BLaER1 (cell line): ENCODE results near the gene CLEC10A.
"Not testable (repeated sequence)": the region's sequence is repeated elsewhere in the genome, so short reads cannot be mapped to it uniquely, and the experiment has no call there.

Source experiments
- H3K27ac ChIP-seq: shearing (Covaris generic); formaldehyde crosslinking; 2 replicates; pipeline ENCODE4 v1.8.1; 2022
- H3K27me3 ChIP-seq: shearing (Covaris generic); formaldehyde crosslinking; 2 replicates; pipeline ENCODE4 v1.8.1; 2022
- H3K36me3 ChIP-seq: shearing (Covaris generic); formaldehyde crosslinking; 2 replicates; pipeline ENCODE4 v1.8.1; 2022
- H3K4me1 ChIP-seq: shearing (Covaris generic); formaldehyde crosslinking; 2 replicates; pipeline ENCODE4 v1.8.1; 2022
- H3K4me2 ChIP-seq: shearing (Covaris generic); formaldehyde crosslinking; 2 replicates; pipeline ENCODE4 v1.8.1; 2022
- H3K4me3 ChIP-seq: shearing (Covaris generic); formaldehyde crosslinking; 2 replicates; pipeline ENCODE4 v1.8.1; 2022
- H3K9ac ChIP-seq: shearing (Covaris generic); formaldehyde crosslinking; 2 replicates; pipeline ENCODE4 v1.8.1; 2022
- H3K9me3 ChIP-seq: shearing (Covaris generic); formaldehyde crosslinking; 2 replicates; pipeline ENCODE4 v1.8.1; 2022
- H4K20me1 ChIP-seq: shearing (Covaris generic); formaldehyde crosslinking; 2 replicates; pipeline ENCODE4 v1.8.1; 2022
- Cebpa-rat ChIP-seq: shearing (Covaris generic); IDR thresholded peaks from 2 replicates; pipeline ENCODE4 v1.8.1; 2022

The CLEC10A gene

DNA sequence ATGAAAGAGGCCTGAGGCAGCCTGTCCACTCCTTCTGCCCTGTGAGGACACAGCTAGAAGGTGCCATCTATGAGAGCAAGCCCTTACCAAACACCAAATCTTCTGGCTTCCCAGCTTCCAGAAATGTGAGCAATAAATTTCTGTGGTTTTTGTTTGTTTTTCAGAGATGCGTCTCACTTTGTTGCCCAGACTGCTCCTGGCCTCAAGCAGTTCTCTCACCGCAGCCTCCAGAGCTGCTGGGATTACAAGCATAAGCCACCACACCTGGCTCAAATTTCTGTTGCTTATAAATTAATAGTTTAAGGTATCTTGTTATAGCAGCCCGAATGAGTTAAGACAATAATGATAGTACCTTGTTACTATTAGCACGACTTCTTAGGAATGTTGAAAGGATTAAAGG, 23.7 kb downstream of the CLEC10A start:
- H3K9ac ChIP-seq, result no peak overlapping the region
- H4K20me1 ChIP-seq, result no peaks in the 10 kb centered on the region
- no peaks in the 10 kb centered on the region for H3K4me1 ChIP-seq
- TF ChIP-seq Cebpa-rat, result no peak
- no peak overlapping the region for H3K4me2 ChIP-seq
- H3K27me3 ChIP-seq, result no peaks in the 10 kb centered on the region
- no peak overlapping the region for H3K27ac ChIP-seq
- no peaks in the 10 kb centered on the region for H3K36me3 ChIP-seq
- no peak overlapping the region for H3K4me3 ChIP-seq
- H3K9me3 ChIP-seq, result no peaks in the 10 kb centered on the region

DNA sequence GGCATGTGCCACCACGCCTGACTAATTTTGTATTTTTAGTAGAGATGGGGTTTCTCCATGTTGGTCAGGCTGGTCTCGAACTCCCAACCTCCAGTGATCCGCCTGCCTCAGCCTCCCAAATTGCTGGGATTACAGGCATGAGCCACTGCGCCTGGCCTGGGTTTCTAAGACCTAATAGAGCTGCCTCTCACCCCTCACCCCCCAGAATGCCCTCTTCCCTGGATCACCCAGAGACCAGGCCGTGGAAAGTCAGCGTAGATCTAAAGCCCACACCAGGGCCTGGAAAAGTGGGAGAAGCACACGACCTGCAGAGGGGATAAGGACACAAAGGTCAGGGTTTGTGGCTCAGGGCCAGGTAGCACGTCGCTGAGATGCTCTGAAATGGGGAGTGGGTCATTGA, 29.5 kb downstream of the CLEC10A start:
- not testable (repeated sequence) for H3K9ac ChIP-seq, H3K9me3 ChIP-seq, H4K20me1 ChIP-seq, H3K4me3 ChIP-seq, H3K27ac ChIP-seq, H3K4me2 ChIP-seq, H3K36me3 ChIP-seq
- Histone ChIP-seq H3K4me1 (peaks cover 23% of the 10 kb centered on the region), H3K27me3 (peaks cover 13% of the 10 kb centered on the region; the same call in 1 of the 2 replicates)

DNA sequence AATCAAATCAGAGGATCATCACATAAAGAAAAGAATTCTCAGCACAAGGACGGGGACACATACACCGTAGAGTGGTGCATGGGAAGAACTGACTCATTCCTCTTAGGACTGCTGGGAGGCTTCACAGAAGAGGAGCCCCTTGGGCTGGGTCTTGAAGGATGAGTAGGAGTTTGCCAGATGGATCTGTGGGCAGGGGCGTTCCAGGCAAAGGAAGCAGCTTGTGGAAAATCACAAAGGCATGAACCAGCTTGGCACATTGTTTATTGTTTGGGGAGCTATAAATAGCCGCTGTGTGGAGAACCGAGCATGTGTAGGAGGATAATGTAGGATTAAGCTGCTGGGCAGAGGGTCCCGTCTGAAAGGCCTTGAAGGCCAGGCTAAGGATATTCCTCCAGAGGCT, 31.1 kb downstream of the CLEC10A start:
- TF ChIP-seq Cebpa-rat, result no peak
- no peak overlapping the region for H3K9ac ChIP-seq
- H4K20me1 ChIP-seq, result no peaks in the 10 kb centered on the region
- peaks cover 16% of the 10 kb centered on the region; the same call in 1 of the 2 replicates for H3K27me3 ChIP-seq
- H3K4me2 ChIP-seq, result 0 out of 2 replicates have a peak overlapping the region, but pooled peaks have one; percentile 17
- no peak overlapping the region for H3K4me3 ChIP-seq
- H3K4me1 ChIP-seq, result peaks cover 27% of the 10 kb centered on the region
- H3K27ac ChIP-seq, result no peak overlapping the region
- H3K9me3 ChIP-seq, result no peaks in the 10 kb centered on the region
- no peaks in the 10 kb centered on the region for H3K36me3 ChIP-seq

DNA sequence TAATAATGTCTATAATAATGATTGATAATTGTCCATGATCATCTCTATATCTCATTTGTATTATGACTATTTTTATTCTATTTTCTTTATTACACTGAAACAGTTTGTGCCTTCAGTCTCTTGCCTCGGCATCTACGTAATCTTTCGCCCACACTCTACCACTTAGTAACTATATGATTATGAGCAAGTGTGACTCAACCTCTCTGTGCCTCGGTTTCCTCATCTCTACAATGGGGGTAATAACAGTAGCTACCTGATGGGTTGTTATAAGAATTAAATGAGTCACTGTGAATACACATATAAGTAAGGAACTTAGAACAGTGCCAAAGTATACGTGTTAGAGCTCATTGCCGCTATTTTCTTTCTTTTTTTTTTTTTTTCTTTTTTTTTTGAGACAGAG, 32.5 kb downstream of the CLEC10A start:
- Histone ChIP-seq H3K4me1 (peaks cover 41% of the 10 kb centered on the region), H3K27me3 (peaks cover 30% of the 10 kb centered on the region), H4K20me1 (no peaks in the 10 kb centered on the region), H3K9ac (no peak overlapping the region), H3K36me3 (no peaks in the 10 kb centered on the region), H3K9me3 (no peaks in the 10 kb centered on the region), H3K27ac (no peak overlapping the region), H3K4me3 (no peak overlapping the region), H3K4me2 (peak overlapping the region; percentile 85; the same call in 1 of the 2 replicates)
- TF ChIP-seq Cebpa-rat, result no peak

DNA sequence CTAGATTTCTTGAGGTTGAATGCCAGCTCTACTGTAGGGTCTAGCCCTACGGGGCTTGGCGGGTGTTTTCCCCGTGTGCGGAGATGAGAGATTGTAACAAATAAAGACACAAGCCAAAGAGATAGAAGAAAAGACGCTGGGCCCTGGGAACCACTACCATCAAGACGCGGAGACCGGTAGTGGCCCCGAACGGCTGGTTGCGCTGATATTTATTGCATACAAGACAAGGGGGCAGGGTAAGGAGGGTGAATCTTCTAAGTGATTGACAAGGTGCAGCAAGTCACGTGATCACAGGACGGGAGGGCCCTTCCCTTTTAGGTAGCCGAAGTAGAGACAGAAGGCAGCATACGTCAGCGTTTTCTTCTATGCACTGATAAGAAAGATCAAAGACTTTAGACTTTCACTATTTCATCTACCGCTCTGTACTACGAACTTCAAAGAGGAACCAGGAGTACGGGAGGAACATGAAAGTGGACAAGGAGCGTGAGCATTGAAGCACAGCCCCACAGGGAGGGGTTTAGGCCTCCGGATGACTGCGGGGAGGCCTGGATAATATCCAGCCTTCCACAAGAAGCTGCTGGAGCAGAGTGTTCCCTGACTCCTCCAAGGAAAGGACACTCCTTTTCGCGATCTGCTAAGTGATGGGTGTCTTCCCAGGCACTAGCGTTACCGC, 33.2 kb downstream of the CLEC10A start:
- Histone ChIP-seq H3K4me3 (peak overlapping the region; percentile 25; the same call in 1 of the 2 replicates), H3K4me2 (peak overlapping the region; percentile 85), H3K27me3 (peaks cover 37% of the 10 kb centered on the region), H3K4me1 (peaks cover 48% of the 10 kb centered on the region)
- H3K27ac ChIP-seq, H3K9ac ChIP-seq, H4K20me1 ChIP-seq, H3K9me3 ChIP-seq, H3K36me3 ChIP-seq: not testable (repeated sequence)

- Histone ChIP-seq H3K9ac (no peak overlapping the region), H4K20me1 (no peaks in the 10 kb centered on the region), H3K36me3 (no peaks in the 10 kb centered on the region), H3K4me2 (peak overlapping the region; percentile 85), H3K9me3 (no peaks in the 10 kb centered on the region), H3K27ac (no peak overlapping the region), H3K4me1 (peaks cover 55% of the 10 kb centered on the region), H3K27me3 (peaks cover 44% of the 10 kb centered on the region), H3K4me3 (peak overlapping the region; percentile 25; the same call in 1 of the 2 replicates)
- TF ChIP-seq Cebpa-rat, result no peak
Measured at GRCh38 chr17:7046127-7046724, 33.8 kb downstream of the CLEC10A start.

DNA sequence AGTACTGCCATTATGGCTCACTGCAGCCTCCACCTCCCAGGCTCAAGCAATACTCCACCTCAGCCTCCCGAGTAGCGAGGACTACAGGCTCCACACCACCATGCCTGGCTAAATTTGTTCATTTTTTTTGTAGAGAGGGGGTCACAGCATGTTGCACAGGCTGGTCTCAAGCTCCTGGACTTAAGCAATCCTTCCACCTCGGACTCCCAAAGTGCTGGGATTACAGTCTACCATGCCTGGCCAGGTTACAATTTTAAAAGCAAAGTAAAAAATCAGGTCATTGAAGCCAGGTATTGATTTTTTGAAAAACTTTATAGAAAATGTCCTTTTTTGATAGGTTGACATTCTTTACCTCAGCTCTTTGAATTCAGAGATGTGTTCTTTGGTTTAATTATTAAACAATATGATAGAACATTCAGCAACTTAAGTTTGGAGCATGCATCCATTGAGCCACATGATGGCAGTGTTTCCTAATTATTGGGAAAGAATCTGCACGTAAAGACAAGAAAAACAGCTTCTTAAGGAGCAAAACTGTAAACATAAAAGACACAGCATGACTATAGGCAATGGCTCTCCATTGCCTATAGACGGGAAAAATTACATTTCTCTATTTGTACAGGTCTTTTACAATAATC, 34.4 kb downstream of the CLEC10A start:
- no peaks in the 10 kb centered on the region for H3K36me3 ChIP-seq
- no peak overlapping the region for H3K9ac ChIP-seq
- H3K4me1 ChIP-seq, result peaks cover 60% of the 10 kb centered on the region
- peak overlapping the region; percentile 85 for H3K4me2 ChIP-seq
- no peaks in the 10 kb centered on the region for H4K20me1 ChIP-seq
- no peaks in the 10 kb centered on the region for H3K9me3 ChIP-seq
- no peak for TF ChIP-seq Cebpa-rat
- no peak overlapping the region for H3K4me3 ChIP-seq
- no peak overlapping the region for H3K27ac ChIP-seq
- H3K27me3 ChIP-seq, result peaks cover 50% of the 10 kb centered on the region

- Histone ChIP-seq H3K27me3 (peaks cover 50% of the 10 kb centered on the region), H3K9me3 (no peaks in the 10 kb centered on the region), H3K4me2 (peak within 1 kb of the TSS; percentile 98), H3K4me1 (peaks cover 73% of the 10 kb centered on the region), H3K9ac (peak within 1 kb of the TSS; percentile 79), H3K27ac (peak within 1 kb of the TSS; percentile 85), H3K36me3 (no peaks in the 10 kb centered on the region), H4K20me1 (no peaks in the 10 kb centered on the region), H3K4me3 (peak within 1 kb of the TSS; percentile 68)
- TF ChIP-seq Cebpa-rat, result no peak
Measured at GRCh38 chr17:7043497-7044198, 36.4 kb downstream of the CLEC10A start, which contains the start of gene SLC16A11. TSS of gene SLC16A11 (minus strand) at chr17:7044092. CDS start at chr17:7043513, 579 bp downstream.

DNA sequence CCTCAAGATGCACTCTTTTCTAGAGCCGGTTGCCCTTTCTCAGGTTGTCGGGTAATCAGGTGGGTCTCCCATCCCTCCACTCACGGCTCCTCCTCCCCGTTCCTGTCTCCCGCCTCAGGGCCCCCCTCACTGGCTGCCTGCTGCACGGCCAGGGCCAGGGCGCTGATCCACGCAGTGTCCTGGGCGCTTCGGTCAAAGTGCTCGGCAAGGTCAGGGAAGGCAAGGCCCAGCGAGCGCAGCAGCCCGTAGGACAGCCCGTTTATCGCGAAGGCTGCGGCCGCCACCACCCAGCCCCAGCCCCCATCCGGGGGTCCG, 36.9 kb downstream of the CLEC10A start:
- peaks cover 78% of the 10 kb centered on the region for H3K4me1 ChIP-seq
- peaks cover 50% of the 10 kb centered on the region for H3K27me3 ChIP-seq
- peak overlapping the region; percentile 98 for H3K4me2 ChIP-seq
- H3K36me3 ChIP-seq, result no peaks in the 10 kb centered on the region
- H3K4me3 ChIP-seq, result peak overlapping the region; percentile 68
- peak overlapping the region; percentile 85 for H3K27ac ChIP-seq
- no peaks in the 10 kb centered on the region for H3K9me3 ChIP-seq
- no peak for TF ChIP-seq Cebpa-rat
- H4K20me1 ChIP-seq, result no peaks in the 10 kb centered on the region
- peak overlapping the region; percentile 79 for H3K9ac ChIP-seq
